ENCODE measurements around the gene GLG1.

DNA sequence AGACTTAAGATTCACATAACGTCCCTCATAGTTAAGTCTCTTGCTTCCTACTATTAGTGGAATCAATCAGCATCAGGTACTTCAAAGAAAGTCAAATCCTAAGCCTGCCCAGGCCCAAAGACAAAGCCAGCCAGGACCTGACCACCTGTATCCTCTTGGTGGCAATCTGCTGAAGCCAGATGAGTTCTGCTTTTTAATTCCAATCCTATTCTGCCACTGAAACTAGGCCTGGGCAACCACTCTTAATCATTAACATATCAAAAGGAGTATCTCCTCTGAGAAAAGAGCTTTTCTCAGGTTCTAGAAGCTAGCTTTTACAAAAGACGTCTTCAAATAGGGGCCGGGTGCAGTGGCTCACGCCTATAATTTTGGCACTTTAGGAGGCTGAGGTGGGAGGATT is 15.1 kb upstream of the GLG1 start:
- TF ChIP-seq, protein P1, sequence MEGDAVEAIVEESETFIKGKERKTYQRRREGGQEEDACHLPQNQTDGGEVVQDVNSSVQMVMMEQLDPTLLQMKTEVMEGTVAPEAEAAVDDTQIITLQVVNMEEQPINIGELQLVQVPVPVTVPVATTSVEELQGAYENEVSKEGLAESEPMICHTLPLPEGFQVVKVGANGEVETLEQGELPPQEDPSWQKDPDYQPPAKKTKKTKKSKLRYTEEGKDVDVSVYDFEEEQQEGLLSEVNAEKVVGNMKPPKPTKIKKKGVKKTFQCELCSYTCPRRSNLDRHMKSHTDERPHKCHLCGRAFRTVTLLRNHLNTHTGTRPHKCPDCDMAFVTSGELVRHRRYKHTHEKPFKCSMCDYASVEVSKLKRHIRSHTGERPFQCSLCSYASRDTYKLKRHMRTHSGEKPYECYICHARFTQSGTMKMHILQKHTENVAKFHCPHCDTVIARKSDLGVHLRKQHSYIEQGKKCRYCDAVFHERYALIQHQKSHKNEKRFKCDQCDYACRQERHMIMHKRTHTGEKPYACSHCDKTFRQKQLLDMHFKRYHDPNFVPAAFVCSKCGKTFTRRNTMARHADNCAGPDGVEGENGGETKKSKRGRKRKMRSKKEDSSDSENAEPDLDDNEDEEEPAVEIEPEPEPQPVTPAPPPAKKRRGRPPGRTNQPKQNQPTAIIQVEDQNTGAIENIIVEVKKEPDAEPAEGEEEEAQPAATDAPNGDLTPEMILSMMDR (IDR thresholded peaks at IDR 0.05; ENCODE audit: borderline replicate concordance, extremely low read depth, low read length, poor library complexity, severe bottlenecking), result no peak
- no peak for TF ChIP-seq EZH2 (IDR thresholded peaks at IDR 0.05; ENCODE audit: borderline replicate concordance, low read depth, low read length, severe bottlenecking)

All from DND-41 (cell line).